Activated CD4-positive, CD25-positive, alpha-beta regulatory T cell (primary cell): ENCODE measurements around the gene IGDCC3.

Experiments used
- DNase-seq, 4 experiments: peaks; one replicate each; lab custom pipeline; 2025; lab: John Stamatoyannopoulos, UW

IGDCC3 gene

GRCh38 chr15:65388306-65389080 lies 10.7 kb upstream of the IGDCC3 start:
- DNase-seq: no peak

- DNase-seq: no peak
Observed at GRCh38 chr15:65386886-65387285, 9.1 kb upstream of the IGDCC3 start.

DNA sequence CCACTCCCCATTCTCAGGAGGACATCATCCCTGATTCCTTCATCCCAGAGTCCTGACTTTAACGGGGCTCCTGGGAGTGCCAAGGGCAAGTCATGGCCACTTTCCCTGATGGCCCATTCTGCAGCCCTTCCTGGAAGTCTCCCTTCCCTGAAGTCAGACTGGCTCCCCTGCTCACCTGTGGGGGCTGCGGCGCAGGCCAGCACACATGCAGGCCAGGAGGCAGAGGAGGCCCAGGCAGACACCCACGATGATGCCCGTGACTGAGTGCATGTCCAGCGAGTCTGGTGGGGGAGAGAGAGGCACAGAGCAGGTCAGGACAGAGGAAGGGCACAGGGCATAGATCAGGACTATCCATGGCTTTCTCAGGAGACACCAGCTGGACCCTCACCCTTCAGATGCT lies 8.6 kb upstream of the IGDCC3 start:
- DNase-seq: no peak

GRCh38 chr15:65385870-65386258 lies 8.1 kb upstream of the IGDCC3 start:
- no peak for DNase-seq

GRCh38 chr15:65384895-65385869 lies 7.4 kb upstream of the IGDCC3 start:
- peak; percentile 46 to 71 (median 64) for DNase-seq

DNA sequence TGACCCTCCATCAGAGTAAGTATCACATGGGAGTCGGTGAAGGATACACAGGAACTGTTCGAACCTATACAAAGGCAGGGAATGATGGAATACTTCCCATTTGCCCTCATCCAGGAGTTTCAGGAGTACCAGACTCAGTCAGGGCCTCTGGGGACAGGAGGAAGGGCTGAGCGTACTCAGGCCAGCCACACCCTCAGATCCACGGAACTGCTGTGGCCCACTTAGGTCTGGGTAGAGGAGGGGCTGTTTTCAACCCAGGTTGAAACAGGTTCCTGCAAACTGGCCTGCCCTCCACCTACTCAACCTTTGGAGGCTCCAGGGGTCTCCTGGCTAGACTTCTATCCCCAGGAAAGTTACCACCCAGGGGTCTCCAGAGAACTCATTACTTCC lies 6.7 kb upstream of the IGDCC3 start:
- no peak for DNase-seq

DNA sequence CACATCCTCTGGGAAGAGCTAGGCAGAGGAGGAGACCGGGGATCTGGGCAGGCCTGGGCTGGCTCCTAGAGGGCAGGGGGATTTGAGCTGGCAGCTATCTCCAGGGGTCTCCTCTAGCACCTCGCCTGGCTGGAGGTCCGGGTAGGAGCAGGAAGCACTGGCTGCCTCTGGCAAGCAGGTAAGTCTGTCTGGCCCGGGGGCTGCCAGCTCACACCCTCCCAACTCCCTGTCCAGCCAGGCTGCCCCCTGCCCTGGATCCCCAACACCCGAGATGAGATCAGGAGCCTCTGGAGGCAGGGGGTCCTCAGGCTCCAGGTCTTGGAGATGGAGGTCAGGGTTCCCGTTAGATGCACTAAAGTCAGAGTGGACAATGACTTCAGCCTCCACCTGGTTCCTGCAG lies 6.2 kb upstream of the IGDCC3 start:
- no peak for DNase-seq

- no peak for DNase-seq
Observed at GRCh38 chr15:65383456-65383855, 5.7 kb upstream of the IGDCC3 start.

GRCh38 chr15:65382921-65383320 lies 5.1 kb upstream of the IGDCC3 start:
- DNase-seq: no peak

DNA sequence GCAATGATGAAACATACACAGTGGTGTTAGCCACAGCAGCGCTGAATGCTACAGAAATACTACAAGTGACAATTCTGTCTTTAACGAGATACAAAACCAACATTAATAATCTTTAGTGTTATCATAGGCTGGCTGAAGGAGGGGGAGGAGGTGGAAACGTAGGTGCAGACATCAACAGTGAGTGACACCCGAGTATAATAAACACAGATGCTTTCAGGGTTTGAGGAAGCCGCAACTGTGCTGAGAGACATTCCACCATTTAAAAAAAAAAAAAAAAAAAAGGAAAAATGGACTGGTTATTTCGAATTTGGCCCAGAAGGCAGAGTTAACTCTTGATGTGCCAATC lies 4.3 kb upstream of the IGDCC3 start:
- no peak for DNase-seq

GRCh38 chr15:65381445-65382145 lies 3.8 kb upstream of the IGDCC3 start:
- no peak for DNase-seq

DNA sequence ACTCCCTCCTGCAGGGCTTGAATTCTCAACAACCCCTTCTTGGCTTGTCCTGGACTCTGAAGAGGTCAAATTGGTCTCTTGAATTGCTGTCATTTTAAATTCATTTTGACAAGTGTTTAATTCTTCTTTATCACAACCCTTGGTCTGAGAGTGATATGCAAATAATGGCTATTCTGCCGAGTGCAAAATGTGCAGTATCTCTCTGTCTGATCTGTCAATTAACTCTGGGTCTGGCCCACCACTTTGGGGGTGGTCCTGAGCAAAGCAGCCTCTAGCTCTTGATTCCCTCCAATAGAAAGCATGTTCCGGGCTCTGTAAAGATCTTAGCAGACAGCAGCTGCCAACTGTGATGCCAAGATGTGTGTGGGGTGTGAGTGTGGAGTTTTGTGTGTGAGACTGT lies 2.2 kb upstream of the IGDCC3 start:
- no peak for DNase-seq

GRCh38 chr15:65377105-65377975 lies 462 bp downstream of the IGDCC3 start:
- DNase-seq: no peak

- DNase-seq: no peak
Observed at GRCh38 chr15:65376767-65377104, 1.1 kb downstream of the IGDCC3 start.

DNA sequence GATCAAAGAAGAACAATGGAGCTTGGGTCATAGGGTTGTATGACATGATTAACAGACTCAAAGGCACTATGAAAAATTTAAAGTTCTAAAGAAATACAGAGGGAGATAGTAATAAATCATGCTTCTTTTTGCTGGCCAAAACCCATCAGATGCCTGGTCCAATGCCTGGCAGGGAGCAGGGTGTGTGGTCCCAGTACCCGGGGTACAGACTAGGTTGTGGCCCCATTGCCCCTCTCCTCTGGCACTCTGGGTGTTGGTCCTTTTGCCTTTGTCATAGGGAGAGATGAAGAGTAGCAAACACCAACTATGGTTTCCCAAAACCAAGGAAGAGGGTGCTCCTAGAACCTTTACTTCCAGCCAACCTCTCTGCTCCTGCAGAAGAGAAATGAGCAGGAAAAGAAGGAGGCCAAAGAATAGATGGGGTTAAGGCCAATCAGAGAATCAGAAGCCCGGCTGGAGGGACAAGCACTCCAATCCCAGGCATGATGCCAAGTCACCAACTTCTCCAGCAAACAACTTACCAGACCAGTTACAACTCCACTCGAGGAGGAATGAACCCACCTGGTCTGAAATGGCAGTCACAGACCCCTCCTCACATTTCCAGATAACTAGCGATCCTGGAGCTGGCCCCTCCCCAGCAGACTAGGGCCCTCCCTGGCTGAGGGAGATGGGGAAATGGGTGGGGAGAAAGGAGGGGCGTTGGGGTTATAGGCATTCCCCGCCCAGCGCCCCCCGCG lies 1.8 kb downstream of the IGDCC3 start:
- no peak for DNase-seq

DNA sequence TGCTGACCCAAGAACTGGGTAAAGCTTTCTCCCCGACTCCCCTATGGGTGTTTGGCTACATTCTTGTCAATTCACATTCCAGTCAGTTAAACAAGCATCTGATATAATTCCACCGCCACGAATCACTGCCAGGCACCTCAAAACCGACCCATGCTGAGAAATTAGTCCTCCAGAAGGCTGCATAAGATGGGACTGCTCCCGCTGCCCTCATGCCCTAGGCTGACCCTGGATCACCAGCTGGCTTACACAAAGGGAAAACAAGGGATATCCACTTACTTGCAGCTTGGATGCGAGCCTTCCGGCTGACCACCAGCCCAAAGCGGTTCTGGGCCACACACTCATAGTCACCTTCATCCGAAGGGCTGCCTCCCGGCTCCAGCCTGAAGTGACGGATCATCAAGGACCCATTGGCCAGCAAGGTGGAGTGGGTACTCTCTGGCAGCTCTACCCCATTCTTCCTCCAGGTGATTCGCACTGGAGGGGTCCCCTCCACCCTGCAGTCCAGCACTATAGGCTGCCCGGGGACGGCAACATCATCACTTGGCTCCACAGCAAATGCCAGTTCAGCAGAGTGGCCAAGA lies 2.9 kb downstream of the IGDCC3 start:
- DNase-seq: no peak

- no peak for DNase-seq
Observed at GRCh38 chr15:65374334-65374733, 3.5 kb downstream of the IGDCC3 start.

- DNase-seq: no peak
Observed at GRCh38 chr15:65373163-65373651, 4.6 kb downstream of the IGDCC3 start.

- DNase-seq: no peak
Observed at GRCh38 chr15:65372787-65373067, 5.1 kb downstream of the IGDCC3 start.

GRCh38 chr15:65371976-65372786 lies 5.6 kb downstream of the IGDCC3 start:
- no peak for DNase-seq
